Measurements from ENCODE around the gene RDH12. TPM values are rescaled to one million over a fixed set of nuclear protein-coding genes. Genes with fewer than 3 reads are reported as not detected.

Gene RDH12
- total RNA-seq, 1 experiment from 2014 or later, result not detected

GRCh38 chr14:67690011-67690410, 11.7 kb upstream of the RDH12 start:
- Mint-ChIP-seq H3K4me1 (ENCODE audit: low read depth, unreplicated experiment) (peaks cover 6% of the 10 kb centered on the region), H3K36me3 (ENCODE audit: insufficient read depth, unreplicated experiment) (peaks cover 79% of the 10 kb centered on the region), H3K9me3 (ENCODE audit: unreplicated experiment) (no peaks in the 10 kb centered on the region), H3K27me3 (ENCODE audit: insufficient read depth, unreplicated experiment) (no peaks in the 10 kb centered on the region), H3K4me3 (ENCODE audit: unreplicated experiment) (no peak overlapping the region), H3K27ac (ENCODE audit: unreplicated experiment) (no peak overlapping the region)
- H3K9me3 ChIP-seq, result no peaks in the 10 kb centered on the region
- TF ChIP-seq CTCF (IDR thresholded peaks at IDR 0.05; ENCODE audit: insufficient read depth in 1 of 2, low read depth in 1 of 2, low read length in 1 of 2, severe bottlenecking in 1 of 2, unreplicated experiment in 1 of 2), result no peak
- H3K36me3 ChIP-seq (ENCODE audit: control insufficient read depth, insufficient read depth, low read length), result peaks cover 1% of the 10 kb centered on the region
- BruUV-seq (replicated peaks), result no TSS peak
- H3K27me3 ChIP-seq (replicated peaks; ENCODE audit: control insufficient read depth, insufficient read depth, low read length), result no peaks in the 10 kb centered on the region
- intact Hi-C loops (cut with micrococcal nuclease; ENCODE audit: unreplicated experiment), result no loop called here
- 0 out of 2 replicates have a peak, but pooled peaks cover 7% of the 10 kb centered on the region for H3K4me1 ChIP-seq
- H3K4me3 ChIP-seq (ENCODE audit: low read depth, low read length), result no peak overlapping the region
- DNase-seq, result no peak
- ChIA-PET CTCF (no interaction called here), POLR2A (no interaction called here)

- Mint-ChIP-seq H3K36me3 (ENCODE audit: insufficient read depth, unreplicated experiment) (peaks cover 43% of the 10 kb centered on the region), H3K4me3 (ENCODE audit: unreplicated experiment) (peak overlapping the region; percentile 100), H3K9me3 (ENCODE audit: unreplicated experiment) (no peaks in the 10 kb centered on the region), H3K27ac (ENCODE audit: unreplicated experiment) (peak overlapping the region; percentile 99), H3K27me3 (ENCODE audit: insufficient read depth, unreplicated experiment) (no peaks in the 10 kb centered on the region), H3K4me1 (ENCODE audit: low read depth, unreplicated experiment) (peaks cover 6% of the 10 kb centered on the region)
- CTCF ChIA-PET, result interaction anchor here (0.6 to 2.2 kb wide), 9 partner anchors 10 to 114 kb away, joined by 3 to 16 read pairs (median 3); partner anchors contain the start of genes PIGH and VTI1B
- no peaks in the 10 kb centered on the region for H3K27me3 ChIP-seq (replicated peaks; ENCODE audit: control insufficient read depth, insufficient read depth, low read length)
- H3K4me1 ChIP-seq, result 0 out of 2 replicates have a peak, but pooled peaks cover 7% of the 10 kb centered on the region
- no peak for TF ChIP-seq CTCF (IDR thresholded peaks at IDR 0.05; ENCODE audit: insufficient read depth in 1 of 2, low read depth in 1 of 2, low read length in 1 of 2, severe bottlenecking in 1 of 2, unreplicated experiment in 1 of 2)
- intact Hi-C loops (cut with micrococcal nuclease; ENCODE audit: unreplicated experiment), result loop anchor here (1.0 to 2.0 kb wide), 2 partner anchors 21 to 76 kb away; partner anchors contain the start of genes ARG2 and VTI1B
- H3K36me3 ChIP-seq (ENCODE audit: control insufficient read depth, insufficient read depth, low read length), result no peaks in the 10 kb centered on the region; the same call in 1 of the 2 replicates
- H3K9me3 ChIP-seq, result no peaks in the 10 kb centered on the region
- TSS peak; percentile 100 for BruUV-seq (replicated peaks)
- POLR2A ChIA-PET, result interaction anchor here (0.6 to 1.8 kb wide), 9 partner anchors 9 to 161 kb away, joined by 3 to 15 read pairs (median 5); partner anchors contain the start of genes PIGH and ZFYVE26
- peak; percentile 87 to 91 for DNase-seq
- peak overlapping the region; percentile 50 for H3K4me3 ChIP-seq (ENCODE audit: low read depth, low read length)
Observed at GRCh38 chr14:67694791-67695393, 6.8 kb upstream of the RDH12 start.

GRCh38 chr14:67695394-67695949, 6.2 kb upstream of the RDH12 start, which contains the start of gene RDH11:
RDH11 (minus strand) TSS chr14:67695764; CDS start chr14:67695703, 61 bp downstream.
- DNase-seq, result peak; percentile 89 to 91
- H3K36me3 Mint-ChIP-seq (ENCODE audit: insufficient read depth, unreplicated experiment), result peaks cover 37% of the 10 kb centered on the region
- no peaks in the 10 kb centered on the region for H3K27me3 Mint-ChIP-seq (ENCODE audit: insufficient read depth, unreplicated experiment)
- intact Hi-C loops (cut with micrococcal nuclease; ENCODE audit: unreplicated experiment), result loop anchor here (1.0 to 2.0 kb wide), 2 partner anchors 21 to 77 kb away; partner anchors contain the start of genes ARG2 and VTI1B
- H3K9me3 Mint-ChIP-seq (ENCODE audit: unreplicated experiment), result no peaks in the 10 kb centered on the region
- ChIA-PET POLR2A (interaction anchor here (0.6 to 1.8 kb wide), 11 partner anchors 9 to 336 kb away, joined by 3 to 15 read pairs (median 4); partner anchors contain the start of genes ATP6V1D, EIF2S1, PIGH and ZFYVE26), CTCF (interaction anchor here (1.0 to 2.2 kb wide), 7 partner anchors 9 to 114 kb away, joined by 3 to 16 read pairs (median 3); partner anchors contain the start of genes PIGH and VTI1B)
- Histone ChIP-seq H3K4me3 (ENCODE audit: low read depth, low read length) (peak within 1 kb of the TSS; percentile 50), H3K9me3 (no peaks in the 10 kb centered on the region), H3K27me3 (replicated peaks; ENCODE audit: control insufficient read depth, insufficient read depth, low read length) (no peaks in the 10 kb centered on the region), H3K36me3 (ENCODE audit: control insufficient read depth, insufficient read depth, low read length) (no peaks in the 10 kb centered on the region; the same call in 1 of the 2 replicates), H3K4me1 (0 out of 2 replicates have a peak, but pooled peaks cover 7% of the 10 kb centered on the region)
- TF ChIP-seq CTCF (IDR thresholded peaks at IDR 0.05; ENCODE audit: insufficient read depth in 1 of 2, low read depth in 1 of 2, low read length in 1 of 2, severe bottlenecking in 1 of 2, unreplicated experiment in 1 of 2), result no peak
- peaks cover 6% of the 10 kb centered on the region for H3K4me1 Mint-ChIP-seq (ENCODE audit: low read depth, unreplicated experiment)
- H3K4me3 Mint-ChIP-seq (ENCODE audit: unreplicated experiment), result peak within 1 kb of the TSS; percentile 100
- BruUV-seq (replicated peaks), result no TSS peak
- peak within 1 kb of the TSS; percentile 99 for H3K27ac Mint-ChIP-seq (ENCODE audit: unreplicated experiment)
